HG03342 (cell line): Measurements from ENCODE around the gene CDC7.
"Not testable (repeated sequence)": the region's sequence is repeated elsewhere in the genome, so short reads cannot be mapped to it uniquely, and the experiment has no call there.

Experiments used
- ATAC-seq: cut with Tn5 transposase; IDR thresholded peaks from one replicate; pipeline ENCODE4 v1.9.1; 2021; ENCODE audit warnings: mild to moderate bottlenecking, moderate library complexity; ENCODE audit not compliant: unreplicated experiment

The CDC7 gene

GRCh38 chr1:91510754-91511153 is 10.1 kb downstream of the CDC7 start:
- no peak for ATAC-seq

- ATAC-seq = no peak
Measured at GRCh38 chr1:91511386-91511785, 10.7 kb downstream of the CDC7 start.

GRCh38 chr1:91513160-91513559 is 12.5 kb downstream of the CDC7 start:
- ATAC-seq = no peak

GRCh38 chr1:91513706-91514105 is 13.1 kb downstream of the CDC7 start:
- no peak for ATAC-seq

GRCh38 chr1:91515994-91516393 is 15.3 kb downstream of the CDC7 start:
- no peak for ATAC-seq

GRCh38 chr1:91516605-91517004 is 16.0 kb downstream of the CDC7 start:
- ATAC-seq = not testable (repeated sequence)

- ATAC-seq = not testable (repeated sequence)
Measured at GRCh38 chr1:91519167-91519566, 18.5 kb downstream of the CDC7 start.

- ATAC-seq = no peak
Measured at GRCh38 chr1:91520942-91521507, 20.4 kb downstream of the CDC7 start.

GRCh38 chr1:91523482-91523881 is 22.8 kb downstream of the CDC7 start:
- peak; percentile 97 for ATAC-seq

- ATAC-seq = no peak
Measured at GRCh38 chr1:91526496-91526895, 25.8 kb downstream of the CDC7 start.

- ATAC-seq = no peak
Measured at GRCh38 chr1:91527266-91527765, 26.7 kb downstream of the CDC7 start.

GRCh38 chr1:91527781-91528180 is 27.1 kb downstream of the CDC7 start:
- no peak for ATAC-seq

GRCh38 chr1:91529856-91530255 is 29.2 kb downstream of the CDC7 start:
- no peak for ATAC-seq

- ATAC-seq = no peak
Measured at GRCh38 chr1:91533361-91534024, 32.8 kb downstream of the CDC7 start.

GRCh38 chr1:91535441-91535840 is 34.8 kb downstream of the CDC7 start:
- ATAC-seq = no peak

GRCh38 chr1:91537281-91537986 is 36.8 kb downstream of the CDC7 start:
- no peak for ATAC-seq

GRCh38 chr1:91537987-91538304 is 37.3 kb downstream of the CDC7 start:
- ATAC-seq = no peak

- ATAC-seq = no peak
Measured at GRCh38 chr1:91540910-91541309, 40.3 kb downstream of the CDC7 start.

GRCh38 chr1:91541918-91542533 is 41.4 kb downstream of the CDC7 start:
- ATAC-seq = no peak

GRCh38 chr1:91545506-91546300 is 45.1 kb downstream of the CDC7 start:
- no peak for ATAC-seq

GRCh38 chr1:91546301-91546581 is 45.6 kb downstream of the CDC7 start:
- no peak for ATAC-seq
